PC-3 (cell line): ENCODE results near the gene TRDN. TPM values are rescaled to one million over a fixed set of nuclear protein-coding genes. Genes with fewer than 3 reads are reported as not detected.

Source experiments
- ATAC-seq: fragments of 200-7000 bp; cut with Tn5 transposase; 2 replicates; pipeline ENCODE4 v1.9.1; 2020; ENCODE audit warnings: mild to moderate bottlenecking, moderate library complexity
- BruUV-seq: library from RNA; stranded (reverse); fragments of 400-500 nt; replicated peaks from 2 replicates; lab custom pipeline; 2021; lab: Mats Ljungman, UMichigan
- CTCF ChIA-PET: fragments of 300-600 bp; sonication (Branson Sonifier 250); formaldehyde crosslinking; loops from one replicate; lab custom pipeline; 2022; ENCODE audit warnings: antibody characterized with exemption; lab: Charles Lee
- POLR2A ChIA-PET: fragments of 300-600 bp; sonication (Branson Sonifier 250); formaldehyde crosslinking; loops from one replicate; lab custom pipeline; 2022; ENCODE audit warnings: antibody characterized with exemption; ENCODE audit not compliant: unreplicated experiment; lab: Charles Lee
- DNase-seq: peaks from one replicate; pipeline ENCODE4 v3.0.0-alpha.2; 2015
- H2AFZ ChIP-seq: fragments of 300-600 bp; sonication (generic); 2 replicates; pipeline ENCODE4 v1.6.0; 2016; ENCODE audit warnings: antibody characterized with exemption, low read length
- H3F3A ChIP-seq: fragments of 300-600 bp; sonication (generic); one replicate; pipeline ENCODE4 v1.6.0; 2017; ENCODE audit warnings: antibody characterized with exemption, low read length, control low read depth, mild to moderate bottlenecking; ENCODE audit not compliant: unreplicated experiment
- H3K27ac ChIP-seq: fragments of 300-600 bp; sonication (generic); 2 replicates; pipeline ENCODE4 v1.5.1; 2016; ENCODE audit warnings: mild to moderate bottlenecking, low read length
- H3K27me3 ChIP-seq: fragments of 300-600 bp; sonication (generic); 2 replicates; pipeline ENCODE4 v1.6.1; 2016; ENCODE audit warnings: low read length, mixed read lengths
- H3K36me3 ChIP-seq: fragments of 300-600 bp; sonication (generic); 2 replicates; pipeline ENCODE4 v1.6.1; 2016; ENCODE audit warnings: low read depth, mixed run types, low read length, mixed read lengths
- H3K4me1 ChIP-seq: fragments of 300-600 bp; sonication (generic); 2 replicates; pipeline ENCODE4 v1.5.1; 2016; ENCODE audit warnings: low read length; ENCODE audit not compliant: insufficient read depth
- H3K4me2 ChIP-seq: fragments of 300-600 bp; sonication (generic); 2 replicates; pipeline ENCODE4 v1.6.0; 2016; ENCODE audit warnings: low read length
- H3K4me3 ChIP-seq: fragments of 300-600 bp; sonication (generic); 2 replicates; pipeline ENCODE4 v1.5.1; 2016; ENCODE audit warnings: mild to moderate bottlenecking, low read length, mixed read lengths
- H3K79me2 ChIP-seq: fragments of 300-600 bp; sonication (generic); 2 replicates; pipeline ENCODE4 v1.6.1; 2017; ENCODE audit warnings: low read length, mixed read lengths
- H3K9ac ChIP-seq: fragments of 300-600 bp; sonication (generic); 2 replicates; pipeline ENCODE4 v1.6.0; 2016; ENCODE audit warnings: mild to moderate bottlenecking, low read length
- H3K9me2 ChIP-seq: fragments of 300-600 bp; sonication (generic); replicated peaks from 2 replicates; pipeline ENCODE4 v1.6.1; 2016; ENCODE audit warnings: mixed run types, low read length, mixed read lengths
- H3K9me3 ChIP-seq: fragments of 300-600 bp; sonication (generic); 2 replicates; pipeline ENCODE4 v1.6.1; 2016; ENCODE audit warnings: low read length, mixed read lengths
- H4K20me1 ChIP-seq: fragments of 300-600 bp; sonication (generic); 2 replicates; pipeline ENCODE4 v1.6.1; 2016; ENCODE audit warnings: low read length, mixed read lengths
- EZH2 ChIP-seq: fragments of 300-600 bp; sonication (generic); IDR thresholded peaks from one replicate; pipeline ENCODE4 v1.6.1; 2017; ENCODE audit warnings: antibody characterized with exemption, mild to moderate bottlenecking, low read length; ENCODE audit not compliant: unreplicated experiment
- EZH2phosphoT487 ChIP-seq: fragments of 300-600 bp; sonication (generic); IDR thresholded peaks from 2 replicates; pipeline ENCODE4 v1.6.1; 2018; ENCODE audit warnings: mild to moderate bottlenecking, antibody characterized with exemption, low read length, borderline replicate concordance
- intact Hi-C: fragments of 100-400 bp; cut with micrococcal nuclease; formaldehyde crosslinking; loops from 2 replicates; pipeline ENCODE4 v1.9.0; 2023
- total RNA-seq: library from RNA; depleted of rRNA; stranded (reverse); fragments of >200 nt; gene quantifications from 2 replicates; pipeline ENCODE4 v1.2.3, GENCODE V29; 2014
- TF ChIP-seq, protein P1 (sequence below): fragments of 300-600 bp; sonication (generic); conservative IDR thresholded peaks from 2 replicates; pipeline ENCODE4 v1.5.1; 2017; ENCODE audit warnings: antibody characterized with exemption, low read depth, mild to moderate bottlenecking, low read length

The TRDN gene
- total RNA-seq, 1 experiment from 2014 or later = not detected

GRCh38 chr6:123417535-123417934 is 219.2 kb downstream of the TRDN start:
- CTCF ChIA-PET = no interaction called here
- intact Hi-C loops = loop anchor here (5.0 kb wide), 2 partner anchors 300 to 1435 kb away; no protein-coding TSS in a partner anchor
- no peaks in the 10 kb centered on the region for H4K20me1 ChIP-seq
- H3K9me2 ChIP-seq = no peaks in the 10 kb centered on the region
- H3K9me3 ChIP-seq = no peaks in the 10 kb centered on the region
- H3K27me3 ChIP-seq = peaks cover 5% of the 10 kb centered on the region; the same call in 1 of the 2 replicates
- H3K9ac ChIP-seq = no peak overlapping the region
- no peaks in the 10 kb centered on the region for H3K36me3 ChIP-seq
- ATAC-seq (no peak), DNase-seq (no peak)
- no peak overlapping the region for H3K27ac ChIP-seq
- H3K79me2 ChIP-seq = no peaks in the 10 kb centered on the region
- H3F3A ChIP-seq = no peaks in the 10 kb centered on the region
- no peaks in the 10 kb centered on the region for H3K4me1 ChIP-seq
- BruUV-seq = no TSS peak
- no peak overlapping the region for H3K4me2 ChIP-seq
- no peak overlapping the region for H2AFZ ChIP-seq
- TF ChIP-seq, protein P1, sequence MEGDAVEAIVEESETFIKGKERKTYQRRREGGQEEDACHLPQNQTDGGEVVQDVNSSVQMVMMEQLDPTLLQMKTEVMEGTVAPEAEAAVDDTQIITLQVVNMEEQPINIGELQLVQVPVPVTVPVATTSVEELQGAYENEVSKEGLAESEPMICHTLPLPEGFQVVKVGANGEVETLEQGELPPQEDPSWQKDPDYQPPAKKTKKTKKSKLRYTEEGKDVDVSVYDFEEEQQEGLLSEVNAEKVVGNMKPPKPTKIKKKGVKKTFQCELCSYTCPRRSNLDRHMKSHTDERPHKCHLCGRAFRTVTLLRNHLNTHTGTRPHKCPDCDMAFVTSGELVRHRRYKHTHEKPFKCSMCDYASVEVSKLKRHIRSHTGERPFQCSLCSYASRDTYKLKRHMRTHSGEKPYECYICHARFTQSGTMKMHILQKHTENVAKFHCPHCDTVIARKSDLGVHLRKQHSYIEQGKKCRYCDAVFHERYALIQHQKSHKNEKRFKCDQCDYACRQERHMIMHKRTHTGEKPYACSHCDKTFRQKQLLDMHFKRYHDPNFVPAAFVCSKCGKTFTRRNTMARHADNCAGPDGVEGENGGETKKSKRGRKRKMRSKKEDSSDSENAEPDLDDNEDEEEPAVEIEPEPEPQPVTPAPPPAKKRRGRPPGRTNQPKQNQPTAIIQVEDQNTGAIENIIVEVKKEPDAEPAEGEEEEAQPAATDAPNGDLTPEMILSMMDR = no peak
- TF ChIP-seq EZH2 (no peak), EZH2phosphoT487 (no peak)
- H3K4me3 ChIP-seq = no peak overlapping the region
- POLR2A ChIA-PET = no interaction called here

DNA sequence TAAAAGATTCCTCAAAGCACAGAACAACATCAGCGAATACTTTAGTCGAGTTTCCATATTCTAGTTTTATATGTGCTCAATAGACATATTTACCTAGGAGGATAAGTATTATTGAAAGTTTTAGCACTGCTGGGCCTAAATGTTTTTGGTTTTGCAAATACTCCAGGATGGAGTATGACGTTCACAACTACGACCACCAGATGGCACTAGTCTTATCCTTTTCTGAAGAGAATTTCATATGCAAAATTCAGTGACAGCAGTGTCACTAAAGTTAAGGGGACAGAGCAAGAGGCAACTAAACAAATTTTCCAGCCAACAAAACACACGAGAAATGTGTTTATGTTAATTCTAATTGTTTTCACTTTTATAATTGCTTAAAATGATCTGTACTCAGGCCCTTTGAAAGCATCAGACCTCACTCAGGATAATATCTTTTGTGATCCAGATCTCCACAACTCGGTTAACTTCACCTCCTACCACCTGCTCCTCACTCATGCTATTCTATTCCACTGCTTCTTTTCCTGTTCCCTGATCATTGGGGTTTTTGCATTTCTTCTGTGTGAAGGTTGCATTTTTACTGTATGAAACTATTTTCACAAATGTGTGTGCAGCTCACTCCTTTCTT is 220.8 kb downstream of the TRDN start:
- H3F3A ChIP-seq = no peaks in the 10 kb centered on the region
- H3K36me3 ChIP-seq = no peaks in the 10 kb centered on the region
- no peak for ATAC-seq
- H3K9ac ChIP-seq = no peak overlapping the region
- H4K20me1 ChIP-seq = no peaks in the 10 kb centered on the region
- BruUV-seq = no TSS peak
- H3K9me3 ChIP-seq = no peaks in the 10 kb centered on the region
- no peak overlapping the region for H3K4me3 ChIP-seq
- ChIA-PET POLR2A (no interaction called here), CTCF (no interaction called here)
- H3K4me2 ChIP-seq = no peak overlapping the region
- H3K27me3 ChIP-seq = peaks cover 5% of the 10 kb centered on the region; the same call in 1 of the 2 replicates
- TF ChIP-seq, protein P1 = peak; percentile 62
- TF ChIP-seq EZH2 = no peak
- no peak for TF ChIP-seq EZH2phosphoT487
- no peaks in the 10 kb centered on the region for H3K79me2 ChIP-seq
- intact Hi-C loops = loop anchor here (5.0 kb wide), 2 partner anchors 301 to 1436 kb away; no protein-coding TSS in a partner anchor
- DNase-seq = peak; percentile 59
- no peak overlapping the region for H3K27ac ChIP-seq
- no peak overlapping the region for H2AFZ ChIP-seq
- H3K9me2 ChIP-seq = no peaks in the 10 kb centered on the region
- no peaks in the 10 kb centered on the region for H3K4me1 ChIP-seq

- H3K4me1 ChIP-seq = no peaks in the 10 kb centered on the region
- no peak overlapping the region for H3K9ac ChIP-seq
- H3K79me2 ChIP-seq = no peaks in the 10 kb centered on the region
- no peaks in the 10 kb centered on the region for H3K36me3 ChIP-seq
- TF ChIP-seq, protein P1 = no peak
- no peak overlapping the region for H2AFZ ChIP-seq
- ChIA-PET CTCF (no interaction called here), POLR2A (no interaction called here)
- no peaks in the 10 kb centered on the region for H3K9me2 ChIP-seq
- no TSS peak for BruUV-seq
- intact Hi-C loops = no loop called here
- no peak overlapping the region for H3K4me2 ChIP-seq
- DNase-seq (no peak), ATAC-seq (no peak)
- no peaks in the 10 kb centered on the region for H3K9me3 ChIP-seq
- no peaks in the 10 kb centered on the region for H3K27me3 ChIP-seq
- H3F3A ChIP-seq = no peaks in the 10 kb centered on the region
- no peak overlapping the region for H3K27ac ChIP-seq
- H3K4me3 ChIP-seq = no peak overlapping the region
- no peaks in the 10 kb centered on the region for H4K20me1 ChIP-seq
Observed at GRCh38 chr6:123404975-123405374, 231.8 kb downstream of the TRDN start.
